Bone marrow (tissue), 2 donors: ENCODE data around the gene GABRP.
"Not testable (repeated sequence)": the region's sequence is repeated elsewhere in the genome, so short reads cannot be mapped to it uniquely, and the experiment has no call there.

Source experiments
- DNase-seq, 2 donors: peaks; one replicate each; lab custom pipeline; 2025; lab: John Stamatoyannopoulos, UW

Gene GABRP

DNA sequence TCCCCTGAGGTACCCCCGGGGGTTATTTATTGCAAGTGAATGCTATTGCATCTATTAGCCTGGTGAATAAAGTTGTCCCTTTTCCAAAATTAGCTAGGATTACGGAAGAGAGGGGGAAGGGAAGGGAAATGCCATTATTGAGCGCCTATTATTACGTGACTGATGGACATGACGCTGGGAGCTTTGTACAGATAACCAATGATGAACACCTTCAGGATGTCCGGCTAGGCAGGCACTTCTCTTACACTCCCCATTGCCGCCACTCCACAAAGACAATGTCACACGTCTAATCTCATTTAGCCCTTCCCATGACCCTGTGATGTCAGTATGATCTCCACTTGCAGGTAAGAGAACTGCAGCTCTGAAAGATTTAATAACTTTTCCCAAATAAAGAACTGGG is 9.4 kb downstream of the GABRP start:
- DNase-seq, result no peak

GRCh38 chr5:170795154-170795553 is 11.6 kb downstream of the GABRP start:
- DNase-seq, result no peak

DNA sequence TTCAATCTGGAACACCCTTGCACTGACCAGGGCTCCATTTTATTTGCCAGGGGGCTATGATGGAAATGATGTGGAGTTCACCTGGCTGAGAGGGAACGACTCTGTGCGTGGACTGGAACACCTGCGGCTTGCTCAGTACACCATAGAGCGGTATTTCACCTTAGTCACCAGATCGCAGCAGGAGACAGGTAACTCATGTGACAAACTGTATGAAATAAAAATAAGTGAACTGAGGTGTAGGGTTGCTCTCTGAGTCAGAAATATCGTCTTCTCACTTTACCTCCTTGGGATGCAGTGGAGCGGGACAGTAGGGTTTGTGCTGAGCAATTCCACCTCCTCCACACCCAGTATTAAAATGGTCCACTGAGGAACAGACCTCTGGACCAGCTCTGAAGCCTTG is 22.1 kb downstream of the GABRP start:
- no peak for DNase-seq

GRCh38 chr5:170809551-170809950 is 26.0 kb downstream of the GABRP start:
- DNase-seq, result no peak

DNA sequence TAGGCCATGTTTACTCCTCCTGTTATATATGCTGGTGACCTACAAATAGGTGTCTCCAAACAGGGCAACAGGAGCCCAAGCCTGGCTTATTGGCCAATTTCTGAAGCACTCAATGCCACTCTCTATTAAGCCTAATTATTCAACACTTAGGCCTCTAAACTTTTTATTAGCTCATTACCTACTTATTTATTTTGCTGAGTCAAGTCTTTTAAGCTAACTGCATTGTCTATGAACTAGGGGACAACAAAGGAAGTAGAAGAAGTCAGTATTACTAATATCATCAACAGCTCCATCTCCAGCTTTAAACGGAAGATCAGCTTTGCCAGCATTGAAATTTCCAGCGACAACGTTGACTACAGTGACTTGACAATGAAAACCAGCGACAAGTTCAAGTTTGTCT is 28.2 kb downstream of the GABRP start:
- no peak for DNase-seq

GRCh38 chr5:170813231-170813630 is 29.7 kb downstream of the GABRP start:
- DNase-seq, result no peak

GRCh38 chr5:170817195-170817594 is 33.7 kb downstream of the GABRP start:
- no peak for DNase-seq

- no peak for DNase-seq
Observed at GRCh38 chr5:170818232-170818631, 34.7 kb downstream of the GABRP start.

DNA sequence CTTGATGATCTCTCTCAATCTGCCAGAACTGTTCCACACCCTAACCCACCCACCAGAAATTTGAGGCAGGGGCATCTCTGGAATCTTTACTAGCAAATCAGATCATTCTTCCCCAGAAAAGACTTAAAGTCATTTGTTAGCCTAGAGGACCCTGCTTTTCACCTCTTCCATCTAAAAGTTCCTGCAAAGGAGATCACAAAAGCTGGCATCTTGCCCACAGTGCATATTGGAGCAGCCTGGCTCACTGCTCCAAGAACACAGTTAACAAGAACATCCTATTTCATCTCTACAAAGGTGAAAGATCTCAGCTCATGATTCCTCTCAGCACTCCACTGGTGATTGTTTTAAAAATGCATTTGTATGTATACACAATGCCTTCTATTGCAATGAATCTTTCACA is 36.3 kb downstream of the GABRP start:
- DNase-seq, result no peak

DNA sequence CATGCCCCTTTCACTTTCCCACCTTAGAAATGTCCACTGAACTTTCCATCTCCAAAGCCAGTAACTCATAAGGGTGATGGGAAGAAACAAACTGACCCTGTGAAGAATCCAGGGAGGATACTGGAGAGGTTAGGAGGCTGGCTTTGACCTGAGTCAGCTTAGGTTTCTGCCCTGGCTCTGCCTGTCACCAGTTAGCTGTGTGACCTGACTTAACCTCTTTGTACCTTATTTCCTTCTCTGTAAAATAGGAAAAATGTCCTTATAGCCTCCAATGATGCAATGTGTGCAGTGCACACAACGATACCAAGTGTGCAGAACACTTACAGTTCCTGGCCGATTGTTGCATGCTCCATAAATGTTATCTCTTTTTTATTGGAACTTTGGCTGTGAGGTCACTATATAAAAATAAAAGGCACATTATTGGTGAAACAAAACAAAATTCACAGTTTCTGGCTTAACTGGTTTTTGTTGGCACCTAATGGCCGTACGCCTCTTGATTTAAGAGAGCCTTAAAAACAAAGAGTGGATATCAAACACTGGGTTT is 37.8 kb downstream of the GABRP start:
- DNase-seq, result no peak

GRCh38 chr5:170826117-170826516 is 42.6 kb downstream of the GABRP start:
- DNase-seq, result no peak

- no peak for DNase-seq
Observed at GRCh38 chr5:170832241-170832640, 48.7 kb downstream of the GABRP start.

- not testable (repeated sequence) for DNase-seq
Observed at GRCh38 chr5:170833981-170834380, 50.5 kb downstream of the GABRP start.

DNA sequence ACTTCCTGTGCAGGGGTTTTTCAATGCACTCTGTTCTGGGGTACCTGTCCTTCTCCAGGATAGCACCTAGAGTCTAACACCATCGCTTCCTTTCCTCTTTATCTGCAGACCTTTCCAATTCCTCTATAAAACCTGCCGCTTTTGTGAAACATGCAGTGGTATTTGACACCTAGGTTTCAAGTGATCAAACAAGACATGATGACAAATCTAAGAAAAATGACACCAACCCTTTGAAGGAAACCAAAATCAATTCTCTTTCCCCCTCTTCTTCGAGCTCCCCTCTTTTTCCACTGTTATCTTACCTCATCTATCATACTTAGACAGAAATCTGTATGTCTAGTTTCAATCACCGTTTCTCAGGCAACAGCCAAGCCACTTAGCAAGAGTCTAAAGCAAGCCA is 52.7 kb downstream of the GABRP start:
- no peak for DNase-seq

- DNase-seq, result no peak
Observed at GRCh38 chr5:170843870-170844269, 60.3 kb downstream of the GABRP start.

DNA sequence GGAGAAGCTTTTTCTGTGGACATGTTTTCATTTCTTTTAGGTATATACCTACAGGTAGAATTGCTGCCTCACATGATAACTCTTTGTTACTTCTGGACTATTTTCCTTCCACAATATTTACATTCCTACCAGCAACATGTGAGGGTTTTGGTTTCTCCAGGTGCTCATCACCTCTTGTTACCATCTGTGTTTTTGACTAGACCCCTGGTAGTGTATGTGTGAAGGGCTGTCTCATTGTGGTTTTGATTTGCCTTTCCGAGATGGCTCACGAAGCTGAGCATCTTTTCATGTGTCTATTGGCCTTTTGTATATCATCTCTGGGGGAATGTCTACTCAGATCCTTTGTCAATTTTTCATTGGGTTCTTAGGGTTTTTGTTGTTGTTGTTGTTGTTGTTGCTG is 61.1 kb downstream of the GABRP start:
- DNase-seq, result no peak

DNA sequence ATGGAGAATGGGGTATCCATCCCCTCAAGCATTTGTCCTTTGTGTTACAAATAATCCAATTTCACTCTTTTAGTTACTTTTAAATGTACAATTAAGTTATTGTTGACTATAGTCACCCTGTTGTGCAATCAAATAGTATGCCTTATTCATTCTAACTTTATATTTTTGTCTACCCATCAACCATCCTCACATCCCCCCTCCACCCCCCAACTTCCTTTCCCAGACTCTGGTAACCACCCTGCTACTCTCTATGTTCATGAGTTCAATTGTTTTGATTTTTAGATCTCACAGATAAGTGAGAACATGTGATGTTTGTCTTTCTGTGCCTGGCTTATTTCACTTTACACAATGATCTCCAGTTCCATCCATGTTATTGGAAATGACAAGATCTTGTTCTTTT is 62.9 kb downstream of the GABRP start:
- DNase-seq, result no peak

DNA sequence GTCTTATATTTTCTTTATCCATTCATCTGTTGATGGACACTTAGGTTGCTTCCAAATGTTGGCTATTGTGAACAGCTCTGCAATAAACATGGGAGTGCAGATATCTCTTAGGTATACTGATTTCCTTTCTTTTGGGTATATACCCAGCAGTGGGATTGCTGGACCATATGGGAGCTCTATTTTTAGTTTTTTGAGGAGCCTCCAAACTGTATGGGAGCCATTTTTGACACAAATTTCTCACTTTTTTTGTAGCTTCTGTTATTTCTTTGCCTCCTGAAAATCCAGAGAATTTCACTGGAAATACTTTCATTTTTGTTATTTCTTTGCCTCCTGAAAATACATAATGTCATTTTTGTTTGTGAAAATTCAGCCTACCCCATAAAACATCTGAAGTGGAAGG is 63.3 kb downstream of the GABRP start:
- DNase-seq, result no peak

- DNase-seq, result no peak
Observed at GRCh38 chr5:170848033-170848432, 64.5 kb downstream of the GABRP start.

DNA sequence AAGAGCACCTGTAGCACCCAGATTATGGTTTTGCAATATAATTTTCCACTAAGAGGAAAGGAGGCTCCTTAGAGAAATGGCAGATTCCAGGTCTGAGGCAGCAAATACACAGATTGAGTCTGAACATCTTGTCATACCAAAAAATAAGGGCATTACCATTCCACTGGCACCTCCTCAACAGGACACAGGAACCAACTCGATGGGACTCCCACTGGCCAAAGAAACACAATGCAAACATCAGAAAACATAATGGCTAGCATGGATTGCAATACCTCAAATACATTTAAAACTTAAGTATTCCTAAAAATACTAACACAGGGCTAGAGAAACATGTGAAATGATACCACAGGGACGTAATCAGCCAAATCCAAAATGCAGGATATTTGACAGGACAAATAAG is 65.8 kb downstream of the GABRP start:
- no peak for DNase-seq

GRCh38 chr5:170854566-170854965 is 71.0 kb downstream of the GABRP start:
- DNase-seq, result no peak

GRCh38 chr5:170857066-170857465 is 73.5 kb downstream of the GABRP start:
- no peak for DNase-seq

DNA sequence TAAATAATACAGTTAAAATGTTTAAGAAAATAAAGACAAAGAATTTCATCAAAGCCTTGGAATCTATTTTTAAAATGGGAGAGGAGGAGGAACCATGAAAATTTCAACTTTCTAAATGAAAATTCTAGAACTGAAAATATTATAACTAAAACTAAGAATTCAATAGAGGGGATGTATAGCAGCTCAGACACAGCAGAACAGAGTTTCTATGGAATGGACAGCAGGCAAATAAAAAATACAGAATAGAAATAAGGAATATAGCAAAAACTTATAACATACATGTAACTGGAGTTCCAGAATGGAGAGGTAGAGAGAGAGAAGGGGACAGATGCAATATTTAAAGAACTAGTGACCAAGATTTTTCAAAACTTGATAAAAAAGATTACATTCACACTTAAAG is 76.9 kb downstream of the GABRP start:
- DNase-seq, result no peak

DNA sequence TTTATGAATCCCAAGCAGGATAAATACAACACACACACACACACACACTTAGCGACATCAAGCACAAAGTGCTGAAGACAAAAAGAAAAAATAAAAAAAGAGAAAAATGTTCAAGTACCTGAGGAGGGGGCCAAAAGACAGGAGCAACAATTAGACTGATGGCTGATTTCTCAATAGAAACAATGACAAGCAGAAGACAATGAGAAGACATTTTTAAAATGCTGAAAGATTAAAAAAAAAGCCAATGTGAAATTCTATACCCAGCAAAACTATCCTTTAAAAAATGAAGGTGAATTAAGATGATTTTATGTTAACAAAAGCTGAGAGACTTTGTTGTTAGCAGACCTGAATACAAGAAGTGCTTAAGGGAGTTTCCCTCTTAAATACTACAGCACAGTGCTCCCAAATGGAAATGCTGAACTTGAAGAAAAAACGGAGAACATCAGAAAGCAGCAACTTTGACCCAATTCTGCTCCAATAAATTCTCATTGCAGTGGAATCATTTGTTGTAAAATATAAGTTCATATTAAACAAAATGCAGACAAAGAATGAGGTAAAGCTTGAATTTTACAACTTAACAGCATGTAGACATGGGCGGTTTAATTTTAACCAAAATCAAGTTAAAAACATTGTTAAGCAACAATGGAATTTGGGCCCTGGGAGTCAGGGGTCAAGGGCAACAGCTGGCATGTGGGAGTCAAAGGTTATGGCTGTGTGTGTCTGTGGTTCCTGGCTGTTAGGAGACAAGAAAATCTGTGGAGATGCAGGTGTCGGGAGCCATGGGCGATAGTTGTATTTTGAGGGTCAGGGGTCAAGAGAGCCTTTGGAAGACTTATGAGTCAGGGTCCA is 77.5 kb downstream of the GABRP start:
- no peak for DNase-seq
